ENCODE measurements around the gene MAP1LC3B2. TPM values are rescaled to one million over a fixed set of nuclear protein-coding genes. Genes with fewer than 3 reads are reported as not detected.

Gene MAP1LC3B2
- polyA plus RNA-seq, 1 experiment = 3.8 TPM

DNA sequence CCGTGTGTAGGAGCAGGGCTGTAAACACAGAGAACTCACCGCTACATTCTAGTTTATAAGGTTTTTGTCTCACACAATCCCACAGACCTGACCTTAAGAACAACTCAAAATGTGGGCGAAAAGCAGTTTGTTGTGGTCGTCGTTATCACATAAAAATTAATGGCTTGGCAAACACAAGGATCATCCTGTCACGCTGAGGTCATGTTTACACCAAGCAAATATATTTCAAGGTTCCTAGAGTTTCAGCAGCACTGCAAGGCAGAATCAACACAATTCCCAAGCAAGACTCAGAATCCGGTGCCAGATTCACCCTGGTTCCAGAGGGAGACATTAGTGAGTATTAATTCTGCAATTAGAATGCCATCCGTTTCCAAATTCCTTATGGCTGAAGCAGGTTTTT is 30.1 kb upstream of the MAP1LC3B2 start:
- TF ChIP-seq, protein P1, sequence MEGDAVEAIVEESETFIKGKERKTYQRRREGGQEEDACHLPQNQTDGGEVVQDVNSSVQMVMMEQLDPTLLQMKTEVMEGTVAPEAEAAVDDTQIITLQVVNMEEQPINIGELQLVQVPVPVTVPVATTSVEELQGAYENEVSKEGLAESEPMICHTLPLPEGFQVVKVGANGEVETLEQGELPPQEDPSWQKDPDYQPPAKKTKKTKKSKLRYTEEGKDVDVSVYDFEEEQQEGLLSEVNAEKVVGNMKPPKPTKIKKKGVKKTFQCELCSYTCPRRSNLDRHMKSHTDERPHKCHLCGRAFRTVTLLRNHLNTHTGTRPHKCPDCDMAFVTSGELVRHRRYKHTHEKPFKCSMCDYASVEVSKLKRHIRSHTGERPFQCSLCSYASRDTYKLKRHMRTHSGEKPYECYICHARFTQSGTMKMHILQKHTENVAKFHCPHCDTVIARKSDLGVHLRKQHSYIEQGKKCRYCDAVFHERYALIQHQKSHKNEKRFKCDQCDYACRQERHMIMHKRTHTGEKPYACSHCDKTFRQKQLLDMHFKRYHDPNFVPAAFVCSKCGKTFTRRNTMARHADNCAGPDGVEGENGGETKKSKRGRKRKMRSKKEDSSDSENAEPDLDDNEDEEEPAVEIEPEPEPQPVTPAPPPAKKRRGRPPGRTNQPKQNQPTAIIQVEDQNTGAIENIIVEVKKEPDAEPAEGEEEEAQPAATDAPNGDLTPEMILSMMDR (IDR thresholded peaks at IDR 0.05; ENCODE audit: low read depth, low read length) = no peak
- Histone ChIP-seq H3K4me3 (ENCODE audit: low read depth, low read length) (no peak overlapping the region), H3K27ac (ENCODE audit: low read depth, low read length) (peak overlapping the region; percentile 43), H3K9me3 (ENCODE audit: control insufficient read depth, insufficient read depth, low read length) (no peaks in the 10 kb centered on the region), H3K27me3 (ENCODE audit: control insufficient read depth, insufficient read depth, low read length) (no peaks in the 10 kb centered on the region)
- ChIA-PET POLR2A (no interaction called here), CTCF (no interaction called here)
- DNase-seq (ENCODE audit: low read depth, low spot score) = no peak

DNA sequence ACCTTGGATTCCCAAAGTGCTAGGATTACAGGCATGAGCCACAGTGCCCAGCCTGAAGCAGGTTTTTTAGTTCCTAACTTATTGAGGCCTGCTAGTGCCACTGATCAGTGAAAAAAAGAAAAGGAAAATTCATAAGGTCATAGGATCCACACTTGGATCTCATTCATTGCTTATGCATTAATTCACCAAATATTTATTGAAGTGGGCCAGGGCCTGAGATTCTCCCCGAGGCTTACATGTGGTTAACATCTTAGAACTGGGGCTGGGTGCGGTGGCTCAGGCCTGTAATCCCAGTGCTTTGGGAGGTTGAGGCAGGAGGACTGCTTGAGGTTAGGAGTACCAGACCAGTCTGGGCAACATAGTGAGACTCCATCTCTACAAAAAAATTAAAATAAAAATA is 29.5 kb upstream of the MAP1LC3B2 start:
- TF ChIP-seq, protein P1 (IDR thresholded peaks at IDR 0.05; ENCODE audit: low read depth, low read length) = no peak
- ChIA-PET POLR2A (no interaction called here), CTCF (no interaction called here)
- DNase-seq (ENCODE audit: low read depth, low spot score) = no peak
- Histone ChIP-seq H3K27me3 (ENCODE audit: control insufficient read depth, insufficient read depth, low read length) (no peaks in the 10 kb centered on the region), H3K27ac (ENCODE audit: low read depth, low read length) (no peak overlapping the region), H3K4me3 (ENCODE audit: low read depth, low read length) (no peak overlapping the region), H3K9me3 (ENCODE audit: control insufficient read depth, insufficient read depth, low read length) (no peaks in the 10 kb centered on the region)

DNA sequence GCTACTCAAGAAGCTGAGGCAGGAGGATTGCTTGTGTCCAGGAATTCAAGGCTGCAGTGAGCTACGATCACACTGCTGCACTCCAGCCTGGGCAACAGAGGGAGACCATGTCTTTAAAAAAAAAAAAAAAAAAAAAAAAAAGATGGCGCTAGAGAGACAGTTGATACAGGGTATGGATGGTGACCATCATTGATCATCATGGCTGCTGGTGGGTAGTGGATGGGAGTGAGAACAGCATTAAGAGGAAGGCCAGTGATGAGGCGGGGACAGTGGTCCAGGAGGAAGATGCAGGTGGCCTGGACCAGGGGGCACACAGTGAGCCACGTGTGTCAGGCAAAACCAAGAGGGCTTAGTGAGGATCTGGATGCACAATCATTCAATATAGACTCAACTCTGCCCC is 26.8 kb upstream of the MAP1LC3B2 start:
- H3K4me3 ChIP-seq (ENCODE audit: low read depth, low read length) = no peak overlapping the region

DNA sequence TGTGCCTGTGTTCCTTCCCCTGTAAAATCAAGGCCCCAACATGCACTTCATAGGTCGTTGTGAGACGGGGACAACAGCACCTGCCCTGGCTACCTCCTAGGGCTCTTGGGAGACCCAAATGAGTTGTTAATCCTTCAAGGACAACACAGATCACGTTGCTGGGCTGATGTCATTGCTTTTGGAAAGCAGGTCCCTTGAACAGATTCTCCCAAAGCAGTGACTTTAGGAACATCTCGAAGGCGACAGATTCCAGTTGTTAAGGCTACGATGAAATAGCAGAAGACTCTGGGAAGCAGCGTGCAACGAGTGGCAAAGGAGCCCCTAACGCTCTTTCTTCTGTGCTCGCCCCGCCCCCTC is 26.2 kb upstream of the MAP1LC3B2 start:
- CTCF ChIA-PET = no interaction called here
- Histone ChIP-seq H3K9me3 (ENCODE audit: control insufficient read depth, insufficient read depth, low read length) (no peaks in the 10 kb centered on the region), H3K27ac (ENCODE audit: low read depth, low read length) (no peak overlapping the region), H3K27me3 (ENCODE audit: control insufficient read depth, insufficient read depth, low read length) (peaks cover 2% of the 10 kb centered on the region), H3K4me3 (ENCODE audit: low read depth, low read length) (peak overlapping the region; percentile 67)
- TF ChIP-seq, protein P1 (IDR thresholded peaks at IDR 0.05; ENCODE audit: low read depth, low read length) = no peak
- no peak for DNase-seq (ENCODE audit: low read depth, low spot score)
- POLR2A ChIA-PET = interaction anchor here (1.2 kb wide), 1 partner anchor 8 kb away, joined by 9 read pairs; no protein-coding TSS in a partner anchor

More for the DNA sequence above, 26.8 kb upstream of the MAP1LC3B2 start:
- ChIA-PET POLR2A (interaction anchor here (0.6 kb wide), 1 partner anchor 140 kb away, joined by 4 read pairs; no protein-coding TSS in a partner anchor), CTCF (interaction anchor here (0.6 kb wide), 1 partner anchor 71 kb away, joined by 5 read pairs; no protein-coding TSS in a partner anchor)
- Histone ChIP-seq H3K27ac (ENCODE audit: low read depth, low read length) (no peak overlapping the region), H3K9me3 (ENCODE audit: control insufficient read depth, insufficient read depth, low read length) (no peaks in the 10 kb centered on the region), H3K27me3 (ENCODE audit: control insufficient read depth, insufficient read depth, low read length) (no peaks in the 10 kb centered on the region)
- TF ChIP-seq, protein P1 (IDR thresholded peaks at IDR 0.05; ENCODE audit: low read depth, low read length) = no peak
- DNase-seq (ENCODE audit: low read depth, low spot score) = no peak

DNA sequence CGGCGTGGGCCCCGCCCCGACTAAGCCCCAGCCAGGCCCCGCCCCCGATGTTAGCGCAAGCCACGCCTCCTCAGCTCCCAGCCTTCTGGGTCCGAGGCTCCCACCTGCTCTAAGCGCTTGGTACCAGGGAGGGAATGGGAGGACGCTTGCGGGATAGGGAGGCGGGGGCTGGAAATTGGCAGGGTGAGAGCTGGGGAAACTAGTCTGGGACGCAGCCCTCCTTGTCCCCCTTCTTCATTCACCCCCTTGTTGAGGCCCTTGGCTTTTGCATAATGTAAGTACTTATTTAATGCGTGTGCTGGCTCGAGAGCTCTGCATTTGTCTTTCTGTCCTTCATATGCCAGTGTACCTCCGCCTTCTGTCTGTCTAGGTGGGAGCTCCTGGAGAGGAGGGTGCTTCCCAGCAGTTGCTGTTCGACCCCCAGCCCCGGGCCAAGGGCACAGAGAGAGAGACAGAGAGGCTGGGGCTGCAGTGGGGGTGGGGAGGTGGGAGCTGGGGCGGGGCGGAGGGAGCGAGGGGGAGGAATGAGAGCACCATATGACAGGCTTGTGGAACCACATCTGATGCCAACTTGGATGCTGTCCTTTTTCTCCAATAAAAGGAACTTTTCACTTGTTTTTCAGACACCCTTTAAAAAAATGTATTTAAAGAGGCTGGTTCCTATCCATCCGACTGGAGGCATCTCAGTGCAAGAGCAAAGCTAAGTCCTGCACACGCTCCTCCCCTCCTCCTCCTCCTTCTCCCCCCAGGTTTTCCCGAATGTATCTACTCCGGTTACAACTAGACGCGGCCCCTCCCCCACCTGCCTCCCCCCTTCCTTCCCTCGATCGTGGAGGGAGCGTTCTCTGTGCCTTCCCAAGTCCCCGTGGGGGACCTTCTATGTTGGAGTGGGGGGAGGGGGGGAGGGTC is 25.6 kb upstream of the MAP1LC3B2 start:
- CTCF ChIA-PET = no interaction called here
- POLR2A ChIA-PET = interaction anchor here (1.2 kb wide), 1 partner anchor 8 kb away, joined by 9 read pairs; no protein-coding TSS in a partner anchor
- TF ChIP-seq, protein P1 (IDR thresholded peaks at IDR 0.05; ENCODE audit: low read depth, low read length) = no peak
- peak; percentile 68 for DNase-seq (ENCODE audit: low read depth, low spot score)
- Histone ChIP-seq H3K9me3 (ENCODE audit: control insufficient read depth, insufficient read depth, low read length) (no peaks in the 10 kb centered on the region), H3K27me3 (ENCODE audit: control insufficient read depth, insufficient read depth, low read length) (peaks cover 2% of the 10 kb centered on the region), H3K27ac (ENCODE audit: low read depth, low read length) (no peak overlapping the region), H3K4me3 (ENCODE audit: low read depth, low read length) (peak overlapping the region; percentile 67)

Measured in AG04450 (cell line).